GM12878 (cell line): ENCODE data around the gene CDC34. TPM values are rescaled to one million over a fixed set of nuclear protein-coding genes. Genes with fewer than 3 reads are reported as not detected.

Source experiments
- CEBPB ChIP-seq, 2 experiments: fragments of 150-350 bp in 1 of 2; IDR thresholded peaks; 2 replicates each; pipeline ENCODE4 v1.6.1; 2012 to 2014; ENCODE audit warnings: low read depth in 2 of 2, low read length in 2 of 2, borderline replicate concordance in 1 of 2, inconsistent platforms in 1 of 2
- POU2F2 ChIP-seq: IDR thresholded peaks from 3 replicates; pipeline ENCODE4 v1.6.1; 2011; ENCODE audit warnings: low read depth, mild to moderate bottlenecking, low read length, borderline replicate concordance
- SREBF1 ChIP-seq: IDR thresholded peaks from 2 replicates; pipeline ENCODE4 v1.6.1; 2012; ENCODE audit warnings: mild to moderate bottlenecking, low read length
- polyA plus RNA-seq, 11 experiments: library from polyadenylated mRNA; depleted of rRNA in 4 of 11; unstranded in 6 of 11; stranded (reverse) in 5 of 11; fragments of >200 nt; fragmentation: Nextera tagmentation in 4 of 11; fragmentation: Illumina TruSeq in 1 of 11; extraction: Ambion mirVana in 4 of 11; extraction: Trizol in 1 of 11; gene quantifications; 1 replicate in 1 of 11; 2 replicates in 10 of 11; pipeline versions ENCODE4 v1.2.1 to v1.2.3, GENCODE V29; 2011 to 2016; ENCODE audit warnings: inconsistent platforms in 2 of 11, missing spikeins in 2 of 11, low read depth in 1 of 11
- total RNA-seq, 4 experiments: library from RNA; depleted of rRNA in 3 of 4; stranded (reverse); fragments of >200 nt in 3 of 4; fragmentation: Illumina TruSeq in 1 of 4; extraction: Trizol in 1 of 4; gene quantifications; 2 replicates each; pipeline versions ENCODE4 v1.2.1 to v1.2.3, GENCODE V29; 2013 to 2021
- TF ChIP-seq, protein P1 (sequence below): fragments of 450-650 bp; IDR thresholded peaks from 2 replicates; pipeline ENCODE4 v1.6.1; 2018; ENCODE audit warnings: borderline replicate concordance, mild to moderate bottlenecking; ENCODE audit not compliant: partially characterized antibody
- TF ChIP-seq, protein P2 (sequence below): fragments of 450-650 bp; IDR thresholded peaks from 2 replicates; pipeline ENCODE4 v1.6.1; 2018; ENCODE audit warnings: mild to moderate bottlenecking, low read depth, moderate library complexity; ENCODE audit not compliant: partially characterized antibody
- TF ChIP-seq, protein P3 (sequence below): IDR thresholded peaks from 2 replicates; pipeline ENCODE4 v1.6.1; 2011; ENCODE audit warnings: borderline replicate concordance, low read depth, mild to moderate bottlenecking, moderate library complexity, mixed read lengths, low read length; ENCODE audit not compliant: insufficient read depth; ENCODE audit errors: extremely low read length

CDC34 gene
- total and polyA plus RNA-seq, 10 of the 15 experiments (the other 5 are each of a cell fraction or from before 2014, with no cell fraction given) = 0.31 to 48.9 (median 28.5) TPM

DNA sequence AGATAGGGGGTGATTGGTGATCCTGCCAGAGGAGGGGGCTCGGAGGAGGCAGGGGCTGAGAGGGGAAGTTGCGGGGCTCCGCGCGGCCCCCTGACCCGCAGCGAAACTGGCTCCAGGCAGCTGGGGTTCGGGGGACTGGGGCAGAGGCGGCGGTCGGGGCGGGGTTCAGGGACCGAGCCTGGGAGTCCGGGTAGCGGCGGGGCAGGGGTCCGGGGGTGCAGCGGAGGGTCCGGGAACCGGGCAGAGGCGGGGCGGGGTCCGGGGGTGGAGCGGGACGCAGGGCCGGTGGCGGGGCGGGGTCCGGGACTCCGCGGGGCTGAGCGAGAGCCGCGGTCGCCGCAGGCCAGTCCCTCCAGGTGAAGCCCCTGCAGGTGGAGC, 34.1 kb upstream of the CDC34 start (continued):
- TF ChIP-seq, protein P1, sequence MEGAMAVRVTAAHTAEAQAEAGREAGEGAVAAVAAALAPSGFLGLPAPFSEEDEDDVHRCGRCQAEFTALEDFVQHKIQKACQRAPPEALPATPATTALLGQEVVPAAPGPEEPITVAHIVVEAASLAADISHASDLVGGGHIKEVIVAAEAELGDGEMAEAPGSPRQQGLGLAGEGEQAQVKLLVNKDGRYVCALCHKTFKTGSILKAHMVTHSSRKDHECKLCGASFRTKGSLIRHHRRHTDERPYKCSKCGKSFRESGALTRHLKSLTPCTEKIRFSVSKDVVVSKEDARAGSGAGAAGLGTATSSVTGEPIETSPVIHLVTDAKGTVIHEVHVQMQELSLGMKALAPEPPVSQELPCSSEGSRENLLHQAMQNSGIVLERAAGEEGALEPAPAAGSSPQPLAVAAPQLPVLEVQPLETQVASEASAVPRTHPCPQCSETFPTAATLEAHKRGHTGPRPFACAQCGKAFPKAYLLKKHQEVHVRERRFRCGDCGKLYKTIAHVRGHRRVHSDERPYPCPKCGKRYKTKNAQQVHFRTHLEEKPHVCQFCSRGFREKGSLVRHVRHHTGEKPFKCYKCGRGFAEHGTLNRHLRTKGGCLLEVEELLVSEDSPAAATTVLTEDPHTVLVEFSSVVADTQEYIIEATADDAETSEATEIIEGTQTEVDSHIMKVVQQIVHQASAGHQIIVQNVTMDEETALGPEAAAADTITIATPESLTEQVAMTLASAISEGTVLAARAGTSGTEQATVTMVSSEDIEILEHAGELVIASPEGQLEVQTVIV = no peak
- no peak for TF ChIP-seq CEBPB (IDR thresholded peaks at IDR 0.05; ENCODE audit: borderline replicate concordance in 1 of 2, low read depth in 2 of 2, low read length in 2 of 2)
- no peak for TF ChIP-seq SREBF1
- TF ChIP-seq, protein P2, sequence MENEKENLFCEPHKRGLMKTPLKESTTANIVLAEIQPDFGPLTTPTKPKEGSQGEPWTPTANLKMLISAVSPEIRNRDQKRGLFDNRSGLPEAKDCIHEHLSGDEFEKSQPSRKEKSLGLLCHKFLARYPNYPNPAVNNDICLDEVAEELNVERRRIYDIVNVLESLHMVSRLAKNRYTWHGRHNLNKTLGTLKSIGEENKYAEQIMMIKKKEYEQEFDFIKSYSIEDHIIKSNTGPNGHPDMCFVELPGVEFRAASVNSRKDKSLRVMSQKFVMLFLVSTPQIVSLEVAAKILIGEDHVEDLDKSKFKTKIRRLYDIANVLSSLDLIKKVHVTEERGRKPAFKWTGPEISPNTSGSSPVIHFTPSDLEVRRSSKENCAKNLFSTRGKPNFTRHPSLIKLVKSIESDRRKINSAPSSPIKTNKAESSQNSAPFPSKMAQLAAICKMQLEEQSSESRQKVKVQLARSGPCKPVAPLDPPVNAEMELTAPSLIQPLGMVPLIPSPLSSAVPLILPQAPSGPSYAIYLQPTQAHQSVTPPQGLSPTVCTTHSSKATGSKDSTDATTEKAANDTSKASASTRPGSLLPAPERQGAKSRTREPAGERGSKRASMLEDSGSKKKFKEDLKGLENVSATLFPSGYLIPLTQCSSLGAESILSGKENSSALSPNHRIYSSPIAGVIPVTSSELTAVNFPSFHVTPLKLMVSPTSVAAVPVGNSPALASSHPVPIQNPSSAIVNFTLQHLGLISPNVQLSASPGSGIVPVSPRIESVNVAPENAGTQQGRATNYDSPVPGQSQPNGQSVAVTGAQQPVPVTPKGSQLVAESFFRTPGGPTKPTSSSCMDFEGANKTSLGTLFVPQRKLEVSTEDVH = no peak
- no peak for TF ChIP-seq POU2F2
- TF ChIP-seq, protein P3, sequence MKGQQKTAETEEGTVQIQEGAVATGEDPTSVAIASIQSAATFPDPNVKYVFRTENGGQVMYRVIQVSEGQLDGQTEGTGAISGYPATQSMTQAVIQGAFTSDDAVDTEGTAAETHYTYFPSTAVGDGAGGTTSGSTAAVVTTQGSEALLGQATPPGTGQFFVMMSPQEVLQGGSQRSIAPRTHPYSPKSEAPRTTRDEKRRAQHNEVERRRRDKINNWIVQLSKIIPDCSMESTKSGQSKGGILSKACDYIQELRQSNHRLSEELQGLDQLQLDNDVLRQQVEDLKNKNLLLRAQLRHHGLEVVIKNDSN = no peak
